ENCODE data around the gene CACHD1. TPM values are rescaled to one million over a fixed set of nuclear protein-coding genes. Genes with fewer than 3 reads are reported as not detected.

Gene CACHD1

Small RNAs within 50 kb of the gene (microRNA-seq; reads per million reads assigned to microRNA genes)
- gene MIR4794 = not detected

Data from HL-60 (cell line).